ENCODE results near the gene GLTP.

The GLTP gene

GRCh38 chr12:109818905-109819500, 61.3 kb downstream of the GLTP start:
- no peak for TF ChIP-seq CTCF (IDR thresholded peaks at IDR 0.05; ENCODE audit: extremely low read depth, insufficient read depth, missing control alignments)
- in situ Hi-C loops (cut with MboI; ENCODE audit: low pct_unique_long_range_greater_than_20kb, low sequenced_read_pairs, unreplicated experiment), result no loop called here

GRCh38 chr12:109818253-109818652, 62.1 kb downstream of the GLTP start:
- no peak for DNase-seq (ENCODE audit: low spot score)
- in situ Hi-C loops (cut with MboI; ENCODE audit: low pct_unique_long_range_greater_than_20kb, low sequenced_read_pairs, unreplicated experiment), result no loop called here
- TF ChIP-seq CTCF (IDR thresholded peaks at IDR 0.05; ENCODE audit: extremely low read depth, insufficient read depth, missing control alignments), result no peak

More at GRCh38 chr12:109818905-109819500, 61.3 kb downstream of the GLTP start:
- no peak for DNase-seq (ENCODE audit: low spot score)

- in situ Hi-C loops (cut with MboI; ENCODE audit: low pct_unique_long_range_greater_than_20kb, low sequenced_read_pairs, unreplicated experiment), result no loop called here
- TF ChIP-seq CTCF (IDR thresholded peaks at IDR 0.05; ENCODE audit: extremely low read depth, insufficient read depth, missing control alignments), result no peak
- no peak for DNase-seq (ENCODE audit: low spot score)
Observed at GRCh38 chr12:109817627-109818231, 62.6 kb downstream of the GLTP start.

GRCh38 chr12:109816870-109817269, 63.5 kb downstream of the GLTP start:
- in situ Hi-C loops (cut with MboI; ENCODE audit: low pct_unique_long_range_greater_than_20kb, low sequenced_read_pairs, unreplicated experiment), result no loop called here
- DNase-seq (ENCODE audit: low spot score), result no peak
- TF ChIP-seq CTCF (IDR thresholded peaks at IDR 0.05; ENCODE audit: extremely low read depth, insufficient read depth, missing control alignments), result no peak

- in situ Hi-C loops (cut with MboI; ENCODE audit: low pct_unique_long_range_greater_than_20kb, low sequenced_read_pairs, unreplicated experiment), result no loop called here
- no peak for DNase-seq (ENCODE audit: low spot score)
- no peak for TF ChIP-seq CTCF (IDR thresholded peaks at IDR 0.05; ENCODE audit: extremely low read depth, insufficient read depth, missing control alignments)
Observed at GRCh38 chr12:109815757-109816617, 64.4 kb downstream of the GLTP start.

- no peak for TF ChIP-seq CTCF (IDR thresholded peaks at IDR 0.05; ENCODE audit: extremely low read depth, insufficient read depth, missing control alignments)
- in situ Hi-C loops (cut with MboI; ENCODE audit: low pct_unique_long_range_greater_than_20kb, low sequenced_read_pairs, unreplicated experiment), result no loop called here
- DNase-seq (ENCODE audit: low spot score), result no peak
Observed at GRCh38 chr12:109815225-109815624, 65.1 kb downstream of the GLTP start.

Measured in GM13977 (cell line).